Ammon's horn (tissue), 1 donor: ENCODE measurements around the gene TEX13B.

Experiments used
- DNase-seq: peaks from one replicate; pipeline ENCODE4 v3.0.0-alpha.2; 2016; ENCODE audit warnings: low spot score

Gene TEX13B

GRCh38 chrX:107936434-107936730 is 45.8 kb downstream of the TEX13B start:
- no peak for DNase-seq

- DNase-seq = no peak
These were observed 46.3 kb downstream of the TEX13B start for GRCh38 chrX:107935664-107936433.

DNA sequence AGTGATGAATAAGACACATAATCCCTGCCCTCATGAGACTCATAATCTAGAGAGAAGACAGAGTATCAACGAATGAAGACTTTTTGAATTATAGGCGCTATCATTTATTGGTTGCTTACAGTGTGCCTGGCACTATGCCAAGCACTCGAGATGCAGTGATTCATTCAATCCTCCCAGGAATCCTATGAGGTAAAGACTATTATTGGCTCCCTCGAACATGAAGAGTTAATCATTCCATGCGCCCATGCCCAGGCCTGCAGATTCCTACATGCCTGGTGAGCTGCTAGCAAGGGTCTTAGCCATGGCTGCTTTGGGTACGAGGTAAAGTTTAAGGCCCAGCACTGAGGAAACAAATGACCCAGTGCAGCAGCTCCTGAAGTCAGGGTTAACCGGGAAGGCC is 47.0 kb downstream of the TEX13B start:
- no peak for DNase-seq

DNA sequence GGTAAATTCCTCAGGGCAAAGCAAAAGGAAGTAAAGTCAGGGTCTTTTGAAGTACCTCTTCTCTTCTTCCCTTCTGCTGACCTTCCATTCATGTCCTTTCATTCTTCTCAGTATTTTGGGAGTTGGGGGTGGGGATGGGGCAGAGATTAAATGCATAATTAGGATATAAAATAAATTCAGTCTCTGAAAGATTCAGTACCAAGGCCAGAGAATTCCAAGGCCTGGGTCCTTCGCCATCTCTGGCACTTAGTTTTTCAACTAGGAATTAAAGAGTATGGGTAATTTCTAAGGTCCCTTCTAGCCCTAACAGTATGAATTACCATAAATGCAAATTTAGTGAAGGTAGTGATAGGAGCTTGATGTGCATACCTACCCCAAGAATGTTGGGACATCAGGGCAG is 47.9 kb downstream of the TEX13B start:
- DNase-seq = no peak
